GM12892 (cell line): ENCODE results near the gene TSFM.
A peak's percentile ranks its signal among the peaks of the same experiment; 100 is the strongest.

Experiments used
- DNase-seq: peaks from one replicate; pipeline ENCODE4 v3.0.0; 2011; ENCODE audit not compliant: insufficient read length
- FAIRE-seq: peaks from 2 replicates; lab custom pipeline; 2011; peaks lifted over from hg19 to GRCh38; lab: Jason Lieb, UNC
- POLR2A ChIP-seq: IDR thresholded peaks from 2 replicates; pipeline ENCODE4 v1.6.1; 2011; ENCODE audit warnings: low read depth, low read length, control low read depth
- POLR2AphosphoS5 ChIP-seq: IDR thresholded peaks from 2 replicates; pipeline ENCODE4 v1.6.1; 2011; ENCODE audit warnings: low read depth, low read length, control low read depth
- TAF1 ChIP-seq: IDR thresholded peaks from 2 replicates; pipeline ENCODE4 v1.6.1; 2011; ENCODE audit warnings: low read depth, mild to moderate bottlenecking, control low read depth, low read length, borderline replicate concordance

TSFM gene

DNA sequence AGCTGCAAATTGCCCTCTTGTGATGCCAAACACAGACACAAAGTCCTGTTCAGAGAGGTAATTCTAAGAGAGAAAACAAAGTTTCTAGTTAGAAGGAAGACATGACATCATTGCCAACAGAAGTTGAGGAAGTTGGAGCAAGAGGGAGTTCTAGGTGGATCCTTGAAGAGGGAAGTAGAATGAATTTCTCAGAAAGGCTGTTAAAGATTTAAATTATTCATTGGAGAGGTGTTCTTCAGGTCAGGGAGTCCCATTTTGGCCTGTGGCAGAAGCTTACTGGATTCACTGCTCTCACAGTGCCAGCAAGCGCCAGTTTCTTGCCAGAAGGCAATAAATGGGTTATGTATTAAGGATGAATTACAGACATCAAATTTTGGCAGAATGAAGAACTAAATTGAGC is 15.3 kb downstream of the TSFM start:
- DNase-seq (no peak), FAIRE-seq (no peak)
- TF ChIP-seq POLR2AphosphoS5 (no peak), POLR2A (no peak), TAF1 (no peak)

DNA sequence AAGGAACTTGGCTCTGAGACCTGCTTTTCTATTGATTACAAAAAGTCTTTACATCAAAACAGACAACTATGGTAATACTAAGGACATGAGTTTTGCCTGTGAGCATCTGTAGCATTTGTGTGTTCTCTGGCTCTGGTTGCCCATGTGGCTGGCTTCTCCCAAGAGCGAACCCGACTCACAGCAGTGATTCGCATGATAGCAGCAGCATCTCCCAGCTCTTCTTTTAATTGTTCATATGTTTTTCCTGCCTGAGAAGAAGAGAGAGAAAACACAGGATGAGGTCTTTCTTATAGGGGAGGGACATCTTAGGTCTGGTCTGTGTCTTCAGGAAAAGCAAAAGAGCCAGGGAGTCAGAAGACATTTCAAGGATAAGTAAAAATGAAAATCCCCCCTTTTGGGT is 18.4 kb downstream of the TSFM start:
- no peak for TF ChIP-seq POLR2A
- TF ChIP-seq POLR2AphosphoS5, result no peak
- TF ChIP-seq TAF1, result no peak
- DNase-seq (no peak), FAIRE-seq (no peak)

DNA sequence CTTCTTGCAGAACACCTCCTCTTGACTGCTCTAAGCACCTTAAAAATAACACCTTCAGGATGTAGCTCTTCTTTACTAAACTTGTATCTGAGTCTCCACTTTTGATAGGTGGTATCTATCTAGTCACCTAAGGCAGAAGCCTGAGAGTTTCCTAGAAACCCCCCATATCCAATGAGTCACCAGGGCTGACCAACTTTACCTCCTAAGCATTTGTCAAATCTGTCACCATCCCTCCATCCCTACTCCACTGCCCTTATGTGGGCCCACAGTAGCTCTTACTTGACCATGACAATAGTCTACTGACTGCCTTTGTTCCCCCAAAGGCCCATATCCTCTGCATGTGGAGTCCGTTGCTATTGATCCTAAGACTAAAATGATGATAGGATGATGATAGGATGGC is 20.0 kb downstream of the TSFM start:
- TF ChIP-seq POLR2AphosphoS5, result no peak
- no peak for TF ChIP-seq POLR2A
- TF ChIP-seq TAF1, result no peak
- FAIRE-seq (no peak), DNase-seq (no peak)

DNA sequence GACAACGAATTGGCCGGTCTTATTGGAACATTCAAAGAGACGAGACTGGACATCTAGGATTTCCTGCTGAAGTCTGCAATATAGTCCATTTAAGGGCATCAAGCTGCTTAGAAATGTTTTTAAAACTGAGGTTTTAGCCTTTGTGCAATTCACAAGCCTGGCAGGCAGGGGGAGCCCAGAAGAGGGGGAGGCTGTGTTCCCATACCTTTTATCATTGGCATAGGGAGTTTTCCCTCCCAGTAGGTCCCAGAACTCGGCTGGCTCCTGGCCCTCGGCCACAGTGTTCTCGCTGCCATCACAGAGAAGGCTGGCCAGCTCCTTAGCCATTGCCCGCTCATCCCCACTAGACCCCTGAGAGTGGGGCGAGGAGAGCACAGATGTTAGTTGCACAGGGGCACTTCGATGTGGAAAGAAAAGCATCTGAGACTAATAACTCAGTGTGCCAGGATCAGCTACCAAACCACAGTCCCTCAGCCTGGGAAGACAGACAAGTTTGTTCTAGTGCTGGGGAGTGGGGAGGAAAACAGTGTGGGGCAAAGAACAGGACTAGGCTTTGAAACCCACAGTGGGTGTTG is 20.8 kb downstream of the TSFM start:
- no peak for DNase-seq
- peak; percentile 48 for FAIRE-seq
- TF ChIP-seq POLR2AphosphoS5, result no peak
- TF ChIP-seq TAF1, result no peak
- no peak for TF ChIP-seq POLR2A

DNA sequence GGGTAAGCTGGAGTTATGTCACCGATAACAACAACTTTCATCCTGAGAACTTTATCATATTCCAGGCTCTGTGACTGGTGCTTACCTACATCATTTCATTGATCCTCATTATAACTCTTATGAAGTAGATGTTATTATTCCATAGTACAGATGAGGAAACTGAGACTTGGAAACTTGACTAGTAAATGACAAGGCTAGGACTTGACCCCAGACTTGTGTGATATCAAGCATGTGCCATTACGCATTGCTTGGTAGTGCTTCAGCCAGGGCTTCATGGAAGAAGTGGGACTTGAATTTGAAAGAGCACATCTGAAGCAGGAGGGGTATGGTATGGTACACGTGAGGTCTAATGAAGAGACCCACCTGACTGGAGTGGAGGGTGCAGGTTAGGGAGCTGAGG is 24.1 kb downstream of the TSFM start:
- FAIRE-seq, result no peak
- DNase-seq, result no peak
- TF ChIP-seq POLR2A (no peak), TAF1 (no peak), POLR2AphosphoS5 (no peak)

DNA sequence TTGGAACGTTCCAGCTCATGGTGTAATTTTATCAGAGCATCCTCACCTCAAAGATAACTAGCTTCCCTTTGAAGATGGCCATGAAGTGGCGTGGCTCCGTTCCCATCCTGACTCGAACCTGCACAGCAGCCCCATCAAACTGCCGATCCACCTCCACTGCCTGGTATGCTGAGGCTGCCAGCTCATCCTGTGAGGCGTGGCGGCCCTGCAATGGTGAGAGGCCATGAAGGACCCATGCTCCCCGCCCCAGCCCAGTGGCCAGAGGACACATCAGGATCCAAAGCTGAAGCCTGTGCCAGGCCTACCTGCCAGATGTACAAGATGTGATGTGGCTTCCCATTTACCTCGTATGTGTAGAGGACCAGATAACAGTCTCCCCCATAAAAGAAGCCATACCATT is 24.7 kb downstream of the TSFM start:
- no peak for DNase-seq
- TF ChIP-seq TAF1 (no peak), POLR2AphosphoS5 (no peak), POLR2A (no peak)
- FAIRE-seq, result no peak

DNA sequence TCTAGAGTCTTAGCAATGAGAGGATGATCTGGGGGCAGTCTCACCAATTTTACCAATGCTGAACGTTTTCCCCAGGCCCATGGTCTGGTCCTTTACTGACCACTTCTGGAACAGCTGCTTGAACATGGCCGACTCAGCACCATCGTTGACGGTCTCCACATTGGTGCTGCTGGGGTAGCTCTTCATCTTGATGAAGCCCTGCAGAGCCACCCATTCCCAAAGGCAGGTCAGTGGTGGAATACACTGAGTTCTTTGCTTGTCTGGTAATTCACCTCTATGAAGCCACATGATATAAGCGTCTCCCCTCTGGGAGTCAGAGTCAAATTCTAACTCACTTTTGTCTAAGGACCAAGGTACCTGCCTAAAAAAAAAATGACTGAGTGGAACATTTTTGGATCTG is 25.8 kb downstream of the TSFM start:
- TF ChIP-seq POLR2A, result no peak
- TF ChIP-seq POLR2AphosphoS5, result no peak
- TF ChIP-seq TAF1, result no peak
- no peak for FAIRE-seq
- no peak for DNase-seq

DNA sequence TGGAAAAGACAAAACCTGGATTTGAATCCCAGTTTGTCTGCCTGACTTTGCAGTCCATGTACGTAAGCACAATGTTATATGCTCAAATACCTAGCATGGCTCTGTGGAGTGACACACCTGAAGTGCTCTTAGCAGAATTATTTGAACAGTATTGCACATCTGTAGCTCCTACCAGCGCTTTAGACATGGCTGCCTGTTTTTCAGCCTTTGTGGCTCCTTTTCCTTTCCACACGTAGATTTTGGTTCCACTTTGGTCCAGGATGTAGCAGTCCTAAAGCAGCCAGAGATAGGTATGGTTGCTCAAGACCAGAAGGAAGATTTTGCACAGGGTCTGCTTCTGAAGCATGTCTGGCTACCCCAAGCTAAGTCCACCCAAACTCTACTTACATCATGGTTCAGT is 26.8 kb downstream of the TSFM start:
- FAIRE-seq, result no peak
- no peak for TF ChIP-seq POLR2A
- TF ChIP-seq POLR2AphosphoS5, result no peak
- TF ChIP-seq TAF1, result no peak

DNA sequence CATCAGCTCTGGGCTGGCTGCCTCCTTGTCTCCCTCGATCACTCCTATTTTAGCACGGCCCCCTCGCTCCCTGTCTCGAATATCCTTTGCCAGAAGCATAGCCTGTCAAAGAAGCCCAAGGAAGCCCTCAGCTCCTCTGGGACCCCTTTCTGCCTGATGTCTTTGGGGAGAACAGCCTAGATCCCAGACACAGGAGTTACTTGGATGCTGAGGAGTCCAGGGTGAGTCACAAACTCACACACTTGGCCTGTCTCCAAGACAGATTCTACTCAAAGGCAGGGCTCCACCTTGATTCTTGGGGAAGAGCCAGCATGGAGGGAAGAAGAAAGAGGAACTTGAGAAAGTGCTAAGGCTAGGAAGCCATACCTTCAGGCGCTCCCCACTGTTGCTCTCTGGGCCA is 27.9 kb downstream of the TSFM start:
- no peak for DNase-seq
- FAIRE-seq, result no peak

More for the DNA sequence above, 26.8 kb downstream of the TSFM start:
- DNase-seq, result no peak

DNA sequence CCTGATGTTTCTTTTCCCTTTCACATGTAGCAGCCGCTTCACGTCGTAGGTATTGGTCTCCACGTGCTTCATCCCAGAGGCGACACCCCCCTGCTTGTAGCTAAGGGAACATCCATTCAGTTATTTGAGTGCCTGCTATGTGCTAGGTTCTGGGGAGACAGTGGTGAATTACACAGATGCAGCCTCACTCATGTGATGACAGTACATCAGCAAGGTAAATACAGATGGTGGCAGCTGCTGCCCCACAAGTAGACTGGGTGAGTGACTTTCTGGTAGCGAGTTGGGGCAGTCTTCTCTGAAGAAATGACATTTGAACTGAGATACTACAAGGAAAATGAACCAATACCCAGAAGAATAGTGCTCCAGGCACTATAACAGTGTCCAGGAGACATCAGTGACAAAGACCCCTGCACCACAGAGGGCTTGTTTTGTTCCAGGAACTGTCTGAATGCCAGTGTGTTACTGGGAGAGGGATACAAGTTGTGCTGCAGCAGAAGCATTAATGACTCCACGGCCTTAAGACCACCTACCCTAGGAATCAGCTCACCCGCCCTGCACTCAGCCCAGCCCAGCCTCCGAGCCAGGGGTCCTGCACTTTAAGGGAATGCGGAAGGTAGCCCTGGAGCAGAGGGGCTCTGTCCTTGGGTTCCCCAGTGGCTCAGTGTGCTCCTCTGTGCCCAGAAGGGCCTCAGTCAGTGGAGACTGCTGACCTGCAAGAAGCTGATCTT is 28.6 kb downstream of the TSFM start:
- FAIRE-seq (no peak), DNase-seq (no peak)
- TF ChIP-seq TAF1 (no peak), POLR2AphosphoS5 (no peak), POLR2A (no peak)

More for the DNA sequence above, 27.9 kb downstream of the TSFM start:
- TF ChIP-seq POLR2AphosphoS5 (no peak), POLR2A (no peak), TAF1 (no peak)

DNA sequence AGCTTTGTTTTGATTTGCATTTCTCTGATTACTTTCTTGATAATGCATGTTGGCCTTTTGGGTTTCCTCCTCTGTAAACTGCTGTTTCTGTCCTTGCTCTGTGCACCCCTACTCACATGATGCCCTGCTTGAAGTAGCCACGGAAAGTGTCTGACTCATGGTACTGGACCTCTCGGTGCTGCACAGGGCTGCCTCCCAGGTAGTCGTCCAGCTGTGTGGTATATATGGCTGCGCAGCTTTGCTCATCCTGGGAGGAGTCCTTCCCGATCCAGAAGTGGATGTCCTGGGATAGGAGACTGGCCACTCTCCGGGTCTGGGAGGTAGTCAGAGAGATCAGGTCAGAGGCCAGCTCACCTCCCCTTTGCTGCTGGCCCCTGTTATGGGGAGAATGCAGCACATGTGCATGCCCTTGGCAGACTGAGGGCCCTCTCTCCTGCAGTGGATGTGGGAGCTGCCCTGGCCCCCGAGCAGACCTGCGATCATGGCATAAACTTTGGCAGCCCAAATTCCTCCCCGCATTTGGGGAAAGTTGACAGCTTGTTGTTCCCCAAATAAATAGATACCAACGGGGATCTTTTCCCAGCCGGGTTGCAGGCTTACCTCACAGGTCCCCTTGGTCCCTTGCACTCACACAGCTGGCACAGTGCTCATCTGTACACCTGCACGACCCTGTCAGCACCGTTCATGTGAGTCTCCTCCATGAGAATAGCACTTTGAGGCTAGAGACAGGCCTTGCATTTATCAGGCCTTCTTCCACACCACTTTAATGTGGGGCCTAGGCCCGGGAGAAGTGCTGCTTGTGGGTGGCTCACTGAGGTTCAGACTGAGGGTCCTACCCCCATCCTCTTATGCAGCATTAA is 30.8 kb downstream of the TSFM start:
- no peak for FAIRE-seq
- TF ChIP-seq POLR2AphosphoS5 (no peak), POLR2A (no peak), TAF1 (no peak)
- no peak for DNase-seq

DNA sequence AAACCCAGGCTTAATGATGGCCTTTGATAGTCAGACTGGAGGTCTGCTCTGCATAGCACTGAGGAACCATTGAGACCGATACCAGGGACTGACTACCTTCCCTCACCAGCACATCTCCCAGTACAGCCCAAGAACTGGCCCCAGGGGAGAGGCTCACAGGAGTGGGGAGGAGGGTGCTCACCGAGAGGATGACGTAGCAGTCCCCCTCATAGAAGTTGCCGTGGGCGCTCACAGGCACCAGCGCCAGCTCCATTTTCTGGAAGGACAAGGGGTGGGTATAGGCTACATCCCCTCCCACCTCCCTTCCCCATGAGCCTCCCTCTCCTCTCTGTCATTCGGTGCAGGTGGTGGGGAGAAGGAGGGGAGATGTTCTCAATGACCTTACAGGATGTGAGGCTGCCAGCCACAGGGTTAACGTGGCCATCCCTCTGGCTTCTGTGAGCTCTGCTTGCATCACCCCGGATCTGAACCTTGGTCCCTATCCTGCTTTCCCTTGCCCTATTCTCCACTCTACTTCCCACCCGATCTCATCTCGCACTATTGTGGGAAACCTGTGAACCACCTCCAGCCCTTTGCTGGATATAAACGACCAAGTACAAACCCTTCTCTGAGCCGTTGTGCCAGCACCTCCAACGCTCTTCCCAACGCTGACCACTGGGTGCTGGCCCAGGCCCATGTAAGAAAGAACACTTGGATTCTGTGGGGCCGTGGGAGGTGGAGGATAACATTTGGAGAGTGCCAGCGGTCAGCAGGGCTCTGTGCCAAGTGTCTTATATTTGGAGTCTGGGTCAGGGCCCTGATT is 31.6 kb downstream of the TSFM start:
- DNase-seq (no peak), FAIRE-seq (no peak)
- TF ChIP-seq POLR2A (no peak), POLR2AphosphoS5 (no peak), TAF1 (no peak)
